Central memory CD8-positive, alpha-beta T cell (primary cell): ENCODE results near the gene ESRRB.

Experiments
- ATAC-seq: fragments of 150-1000 bp; cut with Tn5 transposase; replicated peaks from 2 replicates; pipeline ENCODE4 v1.10.0; 2022; ENCODE audit warnings: mild to moderate bottlenecking, moderate FRiP score, moderate number of reproducible peaks; ENCODE audit not compliant: poor library complexity, severe bottlenecking; ENCODE audit errors: extremely low read depth
- DNase-seq, 2 donors: peaks; one replicate each; pipeline ENCODE4 v3.0.0; 2021; ENCODE audit warnings: low spot score in 2 of 2
- H3K27ac Mint-ChIP-seq: one replicate; pipeline ENCODE4 v1.8.0; 2022; ENCODE audit warnings: low read depth, mild to moderate bottlenecking, moderate library complexity, mixed read lengths
- H3K27me3 Mint-ChIP-seq: one replicate; pipeline ENCODE4 v1.8.0; 2022; ENCODE audit warnings: mixed read lengths
- H3K36me3 Mint-ChIP-seq: one replicate; pipeline ENCODE4 v1.8.0; 2022; ENCODE audit warnings: mild to moderate bottlenecking, moderate library complexity, mixed read lengths; ENCODE audit not compliant: insufficient read depth
- H3K4me1 Mint-ChIP-seq: one replicate; pipeline ENCODE4 v1.8.0; 2022; ENCODE audit warnings: mixed read lengths
- H3K4me3 Mint-ChIP-seq: one replicate; pipeline ENCODE4 v1.8.0; 2022; ENCODE audit warnings: mild to moderate bottlenecking, moderate library complexity, mixed read lengths
- H3K9me3 Mint-ChIP-seq: one replicate; pipeline ENCODE4 v1.8.0; 2022; ENCODE audit warnings: mixed read lengths

ESRRB gene

GRCh38 chr14:76375484-76375883, 453 bp upstream of the ESRRB start:
- DNase-seq (no peak), ATAC-seq (no peak)
- peaks cover 93% of the 10 kb centered on the region for H3K27me3 Mint-ChIP-seq
- no peak overlapping the region for H3K4me3 Mint-ChIP-seq
- peaks cover 1% of the 10 kb centered on the region for H3K36me3 Mint-ChIP-seq
- no peak overlapping the region for H3K27ac Mint-ChIP-seq
- H3K9me3 Mint-ChIP-seq, result no peaks in the 10 kb centered on the region
- peaks cover 6% of the 10 kb centered on the region for H3K4me1 Mint-ChIP-seq

GRCh38 chr14:76376409-76376877, 506 bp downstream of the ESRRB start:
- peaks cover 93% of the 10 kb centered on the region for H3K27me3 Mint-ChIP-seq
- no peaks in the 10 kb centered on the region for H3K36me3 Mint-ChIP-seq
- no peak overlapping the region for H3K4me3 Mint-ChIP-seq
- H3K27ac Mint-ChIP-seq, result no peak overlapping the region
- H3K4me1 Mint-ChIP-seq, result peaks cover 6% of the 10 kb centered on the region
- no peaks in the 10 kb centered on the region for H3K9me3 Mint-ChIP-seq
- DNase-seq (no peak), ATAC-seq (no peak)

GRCh38 chr14:76376878-76377734, 1.2 kb downstream of the ESRRB start:
- DNase-seq (no peak), ATAC-seq (no peak)
- Mint-ChIP-seq H3K4me3 (no peak overlapping the region), H3K36me3 (no peaks in the 10 kb centered on the region), H3K9me3 (no peaks in the 10 kb centered on the region), H3K4me1 (peaks cover 6% of the 10 kb centered on the region), H3K27ac (no peak overlapping the region), H3K27me3 (peaks cover 93% of the 10 kb centered on the region)

GRCh38 chr14:76377735-76378074, 1.8 kb downstream of the ESRRB start:
- Mint-ChIP-seq H3K4me3 (no peak overlapping the region), H3K9me3 (no peaks in the 10 kb centered on the region), H3K36me3 (no peaks in the 10 kb centered on the region), H3K4me1 (peaks cover 6% of the 10 kb centered on the region), H3K27ac (no peak overlapping the region), H3K27me3 (peaks cover 93% of the 10 kb centered on the region)
- DNase-seq (no peak), ATAC-seq (no peak)

GRCh38 chr14:76380991-76381390, 5.1 kb downstream of the ESRRB start:
- H3K36me3 Mint-ChIP-seq, result no peaks in the 10 kb centered on the region
- no peaks in the 10 kb centered on the region for H3K9me3 Mint-ChIP-seq
- peaks cover 97% of the 10 kb centered on the region for H3K27me3 Mint-ChIP-seq
- DNase-seq (no peak), ATAC-seq (no peak)
- H3K27ac Mint-ChIP-seq, result no peak overlapping the region
- H3K4me3 Mint-ChIP-seq, result no peak overlapping the region
- peaks cover 5% of the 10 kb centered on the region for H3K4me1 Mint-ChIP-seq

GRCh38 chr14:76381817-76382494, 6.0 kb downstream of the ESRRB start:
- Mint-ChIP-seq H3K4me1 (no peaks in the 10 kb centered on the region), H3K9me3 (no peaks in the 10 kb centered on the region), H3K36me3 (no peaks in the 10 kb centered on the region), H3K27me3 (peaks cover 91% of the 10 kb centered on the region), H3K27ac (no peak overlapping the region), H3K4me3 (no peak overlapping the region)
- no peak for DNase-seq
- ATAC-seq, result no peak

GRCh38 chr14:76382495-76382832, 6.5 kb downstream of the ESRRB start:
- no peaks in the 10 kb centered on the region for H3K36me3 Mint-ChIP-seq
- H3K27me3 Mint-ChIP-seq, result peaks cover 91% of the 10 kb centered on the region
- ATAC-seq, result no peak
- DNase-seq, result no peak
- no peak overlapping the region for H3K4me3 Mint-ChIP-seq
- no peak overlapping the region for H3K27ac Mint-ChIP-seq
- H3K4me1 Mint-ChIP-seq, result no peaks in the 10 kb centered on the region
- H3K9me3 Mint-ChIP-seq, result no peaks in the 10 kb centered on the region

- ATAC-seq, result no peak
- no peak overlapping the region for H3K27ac Mint-ChIP-seq
- no peaks in the 10 kb centered on the region for H3K4me1 Mint-ChIP-seq
- H3K27me3 Mint-ChIP-seq, result peaks cover 89% of the 10 kb centered on the region
- H3K36me3 Mint-ChIP-seq, result no peaks in the 10 kb centered on the region
- H3K4me3 Mint-ChIP-seq, result no peak overlapping the region
- DNase-seq, result no peak
- H3K9me3 Mint-ChIP-seq, result no peaks in the 10 kb centered on the region
Observed at GRCh38 chr14:76385435-76385834, 9.5 kb downstream of the ESRRB start.

- Mint-ChIP-seq H3K4me3 (no peak overlapping the region), H3K4me1 (no peaks in the 10 kb centered on the region), H3K36me3 (no peaks in the 10 kb centered on the region), H3K27me3 (peaks cover 78% of the 10 kb centered on the region), H3K27ac (no peak overlapping the region), H3K9me3 (no peaks in the 10 kb centered on the region)
- peak; percentile 36 for ATAC-seq
- peak; percentile 22 to 42 for DNase-seq
Observed at GRCh38 chr14:76386944-76387782, 11.2 kb downstream of the ESRRB start.

- H3K9me3 Mint-ChIP-seq, result no peaks in the 10 kb centered on the region
- DNase-seq (no peak), ATAC-seq (no peak)
- no peak overlapping the region for H3K27ac Mint-ChIP-seq
- H3K27me3 Mint-ChIP-seq, result peaks cover 62% of the 10 kb centered on the region
- no peaks in the 10 kb centered on the region for H3K4me1 Mint-ChIP-seq
- H3K4me3 Mint-ChIP-seq, result no peak overlapping the region
- H3K36me3 Mint-ChIP-seq, result peaks cover 3% of the 10 kb centered on the region
Observed at GRCh38 chr14:76389841-76390240, 13.9 kb downstream of the ESRRB start.

GRCh38 chr14:76390621-76391020, 14.7 kb downstream of the ESRRB start:
- no peak for DNase-seq
- no peak overlapping the region for H3K4me3 Mint-ChIP-seq
- H3K9me3 Mint-ChIP-seq, result no peaks in the 10 kb centered on the region
- peaks cover 3% of the 10 kb centered on the region for H3K36me3 Mint-ChIP-seq
- no peak overlapping the region for H3K27ac Mint-ChIP-seq
- H3K4me1 Mint-ChIP-seq, result no peaks in the 10 kb centered on the region
- ATAC-seq, result no peak
- peaks cover 55% of the 10 kb centered on the region for H3K27me3 Mint-ChIP-seq

GRCh38 chr14:76391981-76392690, 16.2 kb downstream of the ESRRB start:
- Mint-ChIP-seq H3K9me3 (no peaks in the 10 kb centered on the region), H3K4me3 (no peak overlapping the region), H3K36me3 (peaks cover 3% of the 10 kb centered on the region), H3K27ac (no peak overlapping the region), H3K27me3 (peaks cover 60% of the 10 kb centered on the region), H3K4me1 (no peaks in the 10 kb centered on the region)
- no peak for DNase-seq
- no peak for ATAC-seq
